ENCODE data around the gene NR6A1.

Gene NR6A1

GRCh38 chr9:124510650-124511425, 260.3 kb downstream of the NR6A1 start:
- Histone ChIP-seq H3K27me3 (ENCODE audit: control insufficient read depth, insufficient read depth, low read length) (no peaks in the 10 kb centered on the region), H2AFZ (no peak overlapping the region), H3K79me2 (no peaks in the 10 kb centered on the region), H3K4me2 (ENCODE audit: low read length) (no peak overlapping the region), H3K9me3 (ENCODE audit: control insufficient read depth, low read length) (no peaks in the 10 kb centered on the region), H3K36me3 (ENCODE audit: control insufficient read depth, insufficient read depth, low read length) (no peaks in the 10 kb centered on the region), H3K27ac (no peak overlapping the region), H3K4me1 (no peaks in the 10 kb centered on the region), H3K4me3 (ENCODE audit: low read depth, low read length) (no peak overlapping the region), H3K9ac (no peak overlapping the region)
- no peak for TF ChIP-seq CTCF (IDR thresholded peaks at IDR 0.05)

GRCh38 chr9:124507880-124508423, 263.2 kb downstream of the NR6A1 start:
- H3K27ac ChIP-seq: no peak overlapping the region
- H3K79me2 ChIP-seq: no peaks in the 10 kb centered on the region
- H3K9me3 ChIP-seq (ENCODE audit: control insufficient read depth, low read length): no peaks in the 10 kb centered on the region
- H3K9ac ChIP-seq: no peak overlapping the region
- H3K4me2 ChIP-seq (ENCODE audit: low read length): no peak overlapping the region
- no peak overlapping the region for H3K4me3 ChIP-seq (ENCODE audit: low read depth, low read length)
- no peak for TF ChIP-seq CTCF (IDR thresholded peaks at IDR 0.05)
- H3K27me3 ChIP-seq (ENCODE audit: control insufficient read depth, insufficient read depth, low read length): peaks cover 8% of the 10 kb centered on the region
- H2AFZ ChIP-seq: no peak overlapping the region
- no peaks in the 10 kb centered on the region for H3K36me3 ChIP-seq (ENCODE audit: control insufficient read depth, insufficient read depth, low read length)
- no peaks in the 10 kb centered on the region for H3K4me1 ChIP-seq

DNA sequence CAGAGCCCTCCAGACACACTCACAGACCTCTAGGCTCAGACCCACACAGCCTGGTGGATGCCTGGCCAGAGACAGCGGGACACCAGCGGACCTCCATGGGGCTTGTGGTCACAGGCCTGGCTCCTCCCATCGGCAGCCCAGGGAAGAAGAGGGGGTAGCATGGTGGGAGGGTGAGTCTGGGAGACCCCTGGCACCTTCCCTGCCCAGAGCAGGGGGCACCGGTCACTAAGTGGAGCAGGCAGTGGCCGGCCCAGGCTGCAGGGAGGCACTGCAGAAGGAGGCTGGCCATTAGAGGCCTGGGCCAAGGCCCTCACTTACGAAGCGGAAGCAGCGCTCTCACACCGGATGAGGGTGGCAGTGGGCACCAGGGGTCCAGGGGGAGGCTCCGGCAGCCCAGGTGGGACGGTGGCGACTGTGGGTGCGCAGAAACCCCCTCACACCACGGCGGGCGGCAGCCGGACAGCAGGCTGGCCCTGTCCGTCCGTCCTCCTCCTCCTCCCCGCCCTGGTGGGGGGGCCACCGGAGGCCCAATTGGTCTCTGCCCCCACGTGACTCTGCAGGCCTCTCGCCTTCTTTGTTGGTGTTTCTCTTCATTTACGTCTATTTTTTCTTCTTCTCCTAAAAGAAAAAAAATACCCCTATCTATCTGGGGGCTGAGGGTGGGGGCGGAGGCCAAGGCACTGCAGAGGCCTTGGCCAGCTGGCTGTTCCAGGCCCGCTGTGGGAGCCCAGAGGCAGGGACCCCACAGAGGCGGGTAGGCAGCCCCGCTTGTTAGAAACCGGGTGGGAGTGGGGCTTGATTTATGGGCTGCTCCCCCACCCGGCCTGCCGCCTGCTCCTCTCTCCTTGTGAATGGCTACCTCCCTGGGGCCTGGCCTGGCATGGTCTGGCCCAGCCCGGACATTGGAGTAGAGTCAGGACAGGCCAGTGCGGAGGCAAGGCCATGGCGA, 263.9 kb downstream of the NR6A1 start, which contains the start of gene NR5A1:
Gene NR5A1 (minus strand): TSS at position 469 of the 949 bp plus-strand sequence. CDS start 4,004 bp downstream, outside the sequence.
- no peak within 1 kb of the TSS for H2AFZ ChIP-seq
- no peak within 1 kb of the TSS for H3K4me3 ChIP-seq (ENCODE audit: low read depth, low read length)
- no peaks in the 10 kb centered on the region for H3K79me2 ChIP-seq
- H3K36me3 ChIP-seq (ENCODE audit: control insufficient read depth, insufficient read depth, low read length): no peaks in the 10 kb centered on the region
- H3K9me3 ChIP-seq (ENCODE audit: control insufficient read depth, low read length): no peaks in the 10 kb centered on the region
- no peak within 1 kb of the TSS for H3K4me2 ChIP-seq (ENCODE audit: low read length)
- no peak within 1 kb of the TSS for H3K27ac ChIP-seq
- H3K9ac ChIP-seq: no peak within 1 kb of the TSS
- no peaks in the 10 kb centered on the region for H3K4me1 ChIP-seq
- TF ChIP-seq CTCF (IDR thresholded peaks at IDR 0.05): no peak
- H3K27me3 ChIP-seq (ENCODE audit: control insufficient read depth, insufficient read depth, low read length): peaks cover 8% of the 10 kb centered on the region

- Histone ChIP-seq H3K36me3 (ENCODE audit: control insufficient read depth, insufficient read depth, low read length) (no peaks in the 10 kb centered on the region), H2AFZ (no peak overlapping the region), H3K27ac (no peak overlapping the region), H3K79me2 (no peaks in the 10 kb centered on the region), H3K27me3 (ENCODE audit: control insufficient read depth, insufficient read depth, low read length) (peaks cover 8% of the 10 kb centered on the region), H3K4me3 (ENCODE audit: low read depth, low read length) (no peak overlapping the region), H3K4me1 (no peaks in the 10 kb centered on the region), H3K9me3 (ENCODE audit: control insufficient read depth, low read length) (no peaks in the 10 kb centered on the region), H3K4me2 (ENCODE audit: low read length) (no peak overlapping the region), H3K9ac (no peak overlapping the region)
- no peak for TF ChIP-seq CTCF (IDR thresholded peaks at IDR 0.05)
Observed at GRCh38 chr9:124506433-124506832, 264.7 kb downstream of the NR6A1 start.

Data from parathyroid adenoma (tissue), 2 donors.